Stimulated activated naive CD8-positive, alpha-beta T cell treated with anti-CD3 and anti-CD28 coated beads, Interleukin-15, Interleukin-2, amounts not matched to agents 100 ng/mL and 50 ng/mL, for 24 hours (primary cell): Measurements from ENCODE around the gene OSTM1.

ENCODE experiments used
- H3K27ac Mint-ChIP-seq: one replicate; pipeline ENCODE4 v1.8.0; 2021; ENCODE audit warnings: mild to moderate bottlenecking, mixed read lengths
- H3K27me3 Mint-ChIP-seq: one replicate; pipeline ENCODE4 v1.8.0; 2021; ENCODE audit warnings: mixed read lengths
- H3K36me3 Mint-ChIP-seq: one replicate; pipeline ENCODE4 v1.8.0; 2021; ENCODE audit warnings: low read depth, mixed read lengths
- H3K4me1 Mint-ChIP-seq: one replicate; pipeline ENCODE4 v1.8.0; 2021; ENCODE audit warnings: low read depth, mixed read lengths
- H3K4me3 Mint-ChIP-seq: one replicate; pipeline ENCODE4 v1.8.0; 2021; ENCODE audit warnings: mild to moderate bottlenecking, mixed read lengths
- H3K9me3 Mint-ChIP-seq: one replicate; pipeline ENCODE4 v1.8.0; 2021; ENCODE audit warnings: mixed read lengths

The OSTM1 gene

DNA sequence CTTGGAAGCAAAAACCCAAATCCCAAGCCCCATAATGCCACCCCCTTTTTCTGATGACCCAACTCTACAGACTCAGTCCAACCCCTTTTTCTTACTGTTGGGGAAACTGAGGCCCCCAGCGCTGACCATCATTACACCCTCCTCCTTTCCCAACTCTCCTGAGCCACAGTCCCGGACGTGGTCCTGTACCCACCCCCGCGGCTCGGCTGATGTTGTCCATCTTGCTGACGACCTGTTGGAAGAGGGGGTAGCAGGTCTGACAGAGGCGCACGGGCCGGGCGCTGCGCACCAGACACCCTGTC lies 533 bp downstream of the OSTM1 start:
- Mint-ChIP-seq H3K27ac (peak overlapping the region; percentile 63), H3K36me3 (no peaks in the 10 kb centered on the region), H3K9me3 (no peaks in the 10 kb centered on the region), H3K4me1 (peaks cover 26% of the 10 kb centered on the region), H3K4me3 (peak overlapping the region; percentile 86), H3K27me3 (peaks cover 11% of the 10 kb centered on the region)

GRCh38 chr6:108071736-108072276 lies 2.7 kb downstream of the OSTM1 start:
- H3K27me3 Mint-ChIP-seq: peaks cover under 1% of the 10 kb centered on the region
- H3K9me3 Mint-ChIP-seq: no peaks in the 10 kb centered on the region
- no peaks in the 10 kb centered on the region for H3K36me3 Mint-ChIP-seq
- H3K4me3 Mint-ChIP-seq: no peak overlapping the region
- peaks cover 26% of the 10 kb centered on the region for H3K4me1 Mint-ChIP-seq
- H3K27ac Mint-ChIP-seq: no peak overlapping the region

DNA sequence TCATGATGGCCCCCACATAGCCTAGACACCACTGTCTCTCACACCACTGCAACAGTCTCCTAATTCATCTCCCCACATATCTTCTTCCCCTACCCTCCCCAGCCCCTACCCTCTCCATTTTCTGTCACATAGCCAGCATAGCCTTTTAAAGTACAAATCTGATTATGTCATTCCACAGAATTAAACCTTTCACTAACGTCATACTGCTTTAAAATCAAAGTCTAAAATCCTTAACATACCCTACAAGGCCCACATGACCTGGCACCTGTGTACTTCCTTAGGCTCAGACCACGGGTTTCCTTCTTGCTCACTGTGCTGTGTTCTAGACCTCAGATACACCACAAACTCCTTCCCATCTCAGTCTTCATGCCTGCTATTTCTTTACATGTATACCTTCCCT lies 5.9 kb downstream of the OSTM1 start:
- H3K36me3 Mint-ChIP-seq: no peaks in the 10 kb centered on the region
- no peaks in the 10 kb centered on the region for H3K27me3 Mint-ChIP-seq
- no peak overlapping the region for H3K4me3 Mint-ChIP-seq
- peaks cover 16% of the 10 kb centered on the region for H3K4me1 Mint-ChIP-seq
- no peak overlapping the region for H3K27ac Mint-ChIP-seq
- no peaks in the 10 kb centered on the region for H3K9me3 Mint-ChIP-seq

DNA sequence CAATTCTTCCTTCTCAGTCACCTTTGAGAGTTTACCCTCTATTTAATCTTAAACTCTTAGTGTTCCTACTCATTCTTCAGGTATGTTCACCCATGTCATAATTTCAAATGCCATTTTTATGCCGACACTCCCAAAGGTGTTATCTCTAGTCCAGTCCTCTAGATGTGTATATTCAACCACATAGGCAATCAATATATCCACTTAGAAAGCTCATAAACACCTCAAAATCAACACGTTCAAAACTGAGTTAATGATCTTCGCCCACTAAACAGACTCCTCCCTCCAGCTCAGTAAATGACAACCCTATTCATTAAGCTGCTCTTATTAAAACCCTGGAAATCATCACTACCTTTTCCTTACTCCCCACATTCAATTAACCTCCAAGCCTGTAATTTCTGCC lies 6.4 kb downstream of the OSTM1 start:
- Mint-ChIP-seq H3K27ac (no peak overlapping the region), H3K4me3 (no peak overlapping the region), H3K4me1 (peaks cover 11% of the 10 kb centered on the region), H3K36me3 (no peaks in the 10 kb centered on the region), H3K9me3 (no peaks in the 10 kb centered on the region), H3K27me3 (no peaks in the 10 kb centered on the region)

GRCh38 chr6:108052706-108053105 lies 21.8 kb downstream of the OSTM1 start:
- H3K9me3 Mint-ChIP-seq: no peaks in the 10 kb centered on the region
- H3K4me1 Mint-ChIP-seq: no peaks in the 10 kb centered on the region
- no peak overlapping the region for H3K27ac Mint-ChIP-seq
- H3K27me3 Mint-ChIP-seq: no peaks in the 10 kb centered on the region
- H3K36me3 Mint-ChIP-seq: peaks cover 24% of the 10 kb centered on the region
- no peak overlapping the region for H3K4me3 Mint-ChIP-seq

DNA sequence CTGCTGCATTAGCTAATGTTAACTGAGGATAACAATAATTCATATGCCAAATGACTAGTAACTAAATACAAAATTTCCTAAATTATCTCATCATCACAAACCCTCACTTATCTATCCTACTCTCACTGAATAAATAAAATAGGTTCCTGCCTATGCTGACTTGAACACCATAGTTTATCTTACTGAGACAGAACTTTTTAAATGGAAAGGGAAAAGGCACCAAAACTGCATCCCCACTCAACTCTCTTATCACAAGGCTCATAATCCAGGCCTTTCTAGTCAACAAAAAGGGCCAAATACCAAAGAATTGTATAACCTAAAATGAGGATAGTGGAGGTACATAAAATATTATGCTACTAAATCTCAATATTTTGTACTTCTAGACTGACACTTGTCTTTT lies 23.1 kb downstream of the OSTM1 start:
- Mint-ChIP-seq H3K4me3 (no peak overlapping the region), H3K9me3 (no peaks in the 10 kb centered on the region), H3K27me3 (no peaks in the 10 kb centered on the region), H3K4me1 (no peaks in the 10 kb centered on the region), H3K36me3 (peaks cover 36% of the 10 kb centered on the region), H3K27ac (no peak overlapping the region)

DNA sequence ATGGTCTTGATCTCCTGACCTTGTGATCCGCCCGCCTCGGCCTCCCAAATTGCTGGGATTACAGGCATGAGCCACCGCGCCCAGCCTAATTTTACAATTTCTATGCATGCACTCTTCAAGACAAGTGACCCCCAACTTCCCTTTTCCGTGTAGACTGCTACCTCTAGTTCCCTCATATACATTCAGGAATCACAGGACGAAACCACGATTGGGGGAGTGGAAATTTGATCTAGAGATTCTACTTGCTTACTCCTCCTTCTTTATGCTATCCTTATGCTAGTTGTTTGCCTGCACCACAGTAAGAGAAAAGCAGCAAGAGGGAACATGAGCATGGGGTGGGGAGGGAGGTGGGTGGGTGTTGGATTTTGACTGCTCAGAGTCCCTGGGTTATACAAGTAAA lies 34.9 kb downstream of the OSTM1 start:
- Mint-ChIP-seq H3K4me3 (no peak overlapping the region), H3K9me3 (no peaks in the 10 kb centered on the region), H3K27ac (no peak overlapping the region), H3K36me3 (peaks cover 20% of the 10 kb centered on the region), H3K4me1 (no peaks in the 10 kb centered on the region), H3K27me3 (no peaks in the 10 kb centered on the region)

GRCh38 chr6:108036884-108037283 lies 37.7 kb downstream of the OSTM1 start:
- no peaks in the 10 kb centered on the region for H3K9me3 Mint-ChIP-seq
- no peak overlapping the region for H3K4me3 Mint-ChIP-seq
- H3K36me3 Mint-ChIP-seq: peaks cover 17% of the 10 kb centered on the region
- no peaks in the 10 kb centered on the region for H3K27me3 Mint-ChIP-seq
- H3K27ac Mint-ChIP-seq: no peak overlapping the region
- no peaks in the 10 kb centered on the region for H3K4me1 Mint-ChIP-seq

GRCh38 chr6:108031968-108032367 lies 42.6 kb downstream of the OSTM1 start:
- no peaks in the 10 kb centered on the region for H3K4me1 Mint-ChIP-seq
- H3K4me3 Mint-ChIP-seq: no peak overlapping the region
- no peaks in the 10 kb centered on the region for H3K36me3 Mint-ChIP-seq
- no peaks in the 10 kb centered on the region for H3K9me3 Mint-ChIP-seq
- no peak overlapping the region for H3K27ac Mint-ChIP-seq
- no peaks in the 10 kb centered on the region for H3K27me3 Mint-ChIP-seq

DNA sequence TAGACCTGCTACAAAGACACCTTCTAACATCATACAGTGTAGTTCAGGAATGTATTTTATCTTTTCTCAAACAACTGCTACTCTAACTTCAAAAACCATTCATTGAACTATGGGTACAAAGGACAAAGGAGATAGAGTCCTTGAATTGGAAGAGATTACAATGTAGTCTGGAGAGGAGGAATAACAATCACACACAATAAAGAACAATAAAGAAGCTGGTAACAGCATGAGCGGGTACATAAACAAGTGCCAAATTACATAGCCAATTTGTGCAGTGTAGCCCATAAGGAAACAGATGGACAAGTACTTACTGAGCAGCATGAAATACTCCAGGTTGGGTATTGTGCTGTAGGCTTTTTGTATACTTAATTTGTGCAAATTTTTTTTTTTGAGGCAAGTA lies 44.3 kb downstream of the OSTM1 start:
- Mint-ChIP-seq H3K27me3 (no peaks in the 10 kb centered on the region), H3K4me3 (no peak overlapping the region), H3K36me3 (no peaks in the 10 kb centered on the region), H3K4me1 (no peaks in the 10 kb centered on the region), H3K27ac (no peak overlapping the region), H3K9me3 (no peaks in the 10 kb centered on the region)

DNA sequence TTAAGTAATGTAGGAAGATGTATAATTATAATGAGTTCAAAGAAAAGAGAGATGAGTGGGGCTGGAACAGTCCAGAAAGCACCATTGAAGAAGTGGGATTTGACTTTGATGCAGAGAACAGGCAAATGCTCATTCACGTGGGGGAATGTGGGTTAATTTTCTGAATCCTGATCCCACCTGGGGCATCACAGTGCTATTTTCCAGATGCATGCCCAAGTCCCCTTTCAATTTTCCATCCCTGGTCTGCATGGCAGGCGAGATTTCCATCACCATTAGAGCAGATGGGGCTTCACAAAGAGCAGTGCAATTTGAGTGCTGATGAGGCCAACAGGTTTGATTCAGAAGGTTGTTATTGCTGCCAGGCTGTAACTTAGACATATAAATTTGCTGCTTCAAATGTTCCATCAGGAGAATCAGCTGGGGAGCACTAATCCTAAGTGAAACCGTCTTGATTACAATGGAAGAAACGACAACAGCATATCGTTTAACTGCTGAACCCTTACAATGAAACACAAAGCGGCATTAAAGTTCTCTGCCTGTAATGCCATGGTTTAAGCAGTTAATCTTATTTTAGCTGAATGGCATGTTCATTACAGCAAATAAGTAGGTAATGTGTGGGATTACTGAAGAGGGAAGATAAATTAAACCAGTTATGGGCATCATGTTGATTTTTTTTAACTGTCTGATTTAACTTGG lies 45.2 kb downstream of the OSTM1 start:
- Mint-ChIP-seq H3K9me3 (no peaks in the 10 kb centered on the region), H3K27ac (no peak overlapping the region)

DNA sequence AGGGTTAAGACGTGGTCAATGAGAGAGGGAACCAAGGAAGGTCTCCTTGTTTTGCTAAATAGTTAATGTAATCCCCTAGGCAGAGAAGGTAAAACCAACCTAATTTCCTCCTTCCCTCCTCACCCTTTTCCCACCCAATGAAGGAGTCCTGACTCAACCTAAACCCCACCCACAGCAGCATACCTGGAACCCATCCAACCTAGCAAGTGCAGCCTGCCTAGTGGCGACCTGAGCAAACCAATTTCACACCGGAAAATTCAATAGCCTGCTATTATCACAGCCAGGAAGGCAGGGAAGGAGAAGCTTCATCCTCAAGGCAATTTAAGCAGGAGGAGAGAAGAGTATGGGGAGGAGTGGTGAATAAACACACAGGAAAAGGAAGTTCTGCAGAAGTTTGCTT lies 46.9 kb downstream of the OSTM1 start:
- Mint-ChIP-seq H3K27ac (no peak overlapping the region), H3K4me3 (no peak overlapping the region), H3K27me3 (no peaks in the 10 kb centered on the region), H3K9me3 (no peaks in the 10 kb centered on the region), H3K36me3 (no peaks in the 10 kb centered on the region), H3K4me1 (no peaks in the 10 kb centered on the region)

More for the DNA sequence above, 45.2 kb downstream of the OSTM1 start:
- Mint-ChIP-seq H3K4me1 (no peaks in the 10 kb centered on the region), H3K27me3 (no peaks in the 10 kb centered on the region), H3K36me3 (no peaks in the 10 kb centered on the region), H3K4me3 (no peak overlapping the region)

GRCh38 chr6:108027056-108027455 lies 47.5 kb downstream of the OSTM1 start:
- Mint-ChIP-seq H3K9me3 (no peaks in the 10 kb centered on the region), H3K4me3 (no peak overlapping the region), H3K4me1 (no peaks in the 10 kb centered on the region), H3K27ac (no peak overlapping the region), H3K36me3 (no peaks in the 10 kb centered on the region), H3K27me3 (no peaks in the 10 kb centered on the region)

GRCh38 chr6:108024427-108025073 lies 50.0 kb downstream of the OSTM1 start:
- Mint-ChIP-seq H3K36me3 (no peaks in the 10 kb centered on the region), H3K27ac (no peak overlapping the region), H3K27me3 (no peaks in the 10 kb centered on the region), H3K4me3 (no peak overlapping the region), H3K4me1 (no peaks in the 10 kb centered on the region), H3K9me3 (no peaks in the 10 kb centered on the region)

DNA sequence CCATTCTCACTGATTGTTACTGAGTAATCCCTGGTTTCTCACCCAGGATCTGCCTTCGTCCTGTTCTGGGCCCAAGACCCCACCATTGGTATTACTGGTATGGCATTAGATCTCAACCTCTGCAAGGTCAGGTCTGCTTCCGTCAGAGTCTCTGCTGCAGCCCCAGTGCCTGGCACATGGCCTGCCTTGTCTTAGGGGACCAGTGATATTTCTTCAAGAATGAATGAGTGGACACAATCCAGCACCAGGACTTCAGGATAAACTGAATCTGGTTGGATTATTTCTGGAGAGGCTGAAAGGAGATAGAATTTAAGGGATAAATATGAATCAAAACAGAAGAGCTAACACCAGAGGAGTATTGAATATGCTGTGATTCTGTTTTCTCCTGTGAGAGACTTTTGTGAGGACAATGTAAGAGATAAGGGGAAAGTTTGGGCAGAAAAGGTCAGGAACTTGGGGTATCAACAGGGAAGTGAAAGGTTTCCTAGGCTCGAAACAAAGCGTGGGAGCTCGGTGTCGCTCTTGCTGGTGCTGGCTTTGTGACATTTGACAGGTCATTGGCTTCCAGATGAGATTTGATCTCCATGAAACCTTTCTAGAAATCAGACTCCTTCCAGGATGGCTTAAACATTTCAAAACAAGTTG lies 53.9 kb downstream of the OSTM1 start:
- no peak overlapping the region for H3K4me3 Mint-ChIP-seq
- H3K36me3 Mint-ChIP-seq: peaks cover 9% of the 10 kb centered on the region
- no peaks in the 10 kb centered on the region for H3K4me1 Mint-ChIP-seq
- peaks cover 10% of the 10 kb centered on the region for H3K9me3 Mint-ChIP-seq
- peaks cover 13% of the 10 kb centered on the region for H3K27me3 Mint-ChIP-seq
- H3K27ac Mint-ChIP-seq: no peak overlapping the region
